ENCODE results near the gene SH3RF3.

DNA sequence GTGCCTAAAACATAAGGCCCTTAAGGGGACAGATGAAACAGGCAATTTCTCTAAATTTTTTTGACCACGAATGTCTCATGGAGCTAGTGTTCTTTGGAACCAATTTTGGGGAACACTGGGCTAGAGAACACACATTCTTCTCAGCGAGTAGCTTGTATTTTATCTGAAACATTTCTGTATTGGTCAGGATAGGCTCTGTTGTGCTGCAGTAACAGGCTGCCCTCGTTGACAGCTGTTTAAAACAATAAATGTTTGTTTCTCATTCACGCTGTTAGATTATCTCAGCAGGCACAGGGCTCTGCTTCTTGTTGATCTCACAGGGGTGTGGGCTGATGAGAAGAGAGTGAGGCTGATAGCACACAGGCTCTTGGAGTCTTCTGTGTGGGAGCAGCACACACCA is 105.3 kb downstream of the SH3RF3 start:
- TF ChIP-seq POLR2AphosphoS5 (IDR thresholded peaks at IDR 0.05; ENCODE audit: low read depth, low read length): no peak
- no peak for TF ChIP-seq SIN3A (IDR thresholded peaks at IDR 0.05; ENCODE audit: borderline replicate concordance, insufficient read depth, low read length)
